Cardiac septum (tissue), 1 donor: ENCODE data around the gene ERC2. TPM values are rescaled to one million over a fixed set of nuclear protein-coding genes. Genes with fewer than 3 reads are reported as not detected.

Experiments used
- DNase-seq: peaks from one replicate; pipeline ENCODE4 v3.0.0-alpha.2; 2020; ENCODE audit warnings: low spot score
- intact Hi-C: fragments of 100-400 bp; cut with DNase I; formaldehyde crosslinking; loops from one replicate; pipeline ENCODE4 v1.14.0; 2022
- total RNA-seq: library from RNA; stranded (reverse); fragmentation: NEBNext Ultra II Directional; extraction: Animal tissue kit (Norgen Biotek cat#: 25700); gene quantifications from one replicate; pipeline ENCODE4 v1.2.1, GENCODE V29; 2021
- donor health status: DM: no; HTN: no; CAD: no.

The ERC2 gene
- total RNA-seq, 1 donor from 2014 or later: 6.2 TPM

DNA sequence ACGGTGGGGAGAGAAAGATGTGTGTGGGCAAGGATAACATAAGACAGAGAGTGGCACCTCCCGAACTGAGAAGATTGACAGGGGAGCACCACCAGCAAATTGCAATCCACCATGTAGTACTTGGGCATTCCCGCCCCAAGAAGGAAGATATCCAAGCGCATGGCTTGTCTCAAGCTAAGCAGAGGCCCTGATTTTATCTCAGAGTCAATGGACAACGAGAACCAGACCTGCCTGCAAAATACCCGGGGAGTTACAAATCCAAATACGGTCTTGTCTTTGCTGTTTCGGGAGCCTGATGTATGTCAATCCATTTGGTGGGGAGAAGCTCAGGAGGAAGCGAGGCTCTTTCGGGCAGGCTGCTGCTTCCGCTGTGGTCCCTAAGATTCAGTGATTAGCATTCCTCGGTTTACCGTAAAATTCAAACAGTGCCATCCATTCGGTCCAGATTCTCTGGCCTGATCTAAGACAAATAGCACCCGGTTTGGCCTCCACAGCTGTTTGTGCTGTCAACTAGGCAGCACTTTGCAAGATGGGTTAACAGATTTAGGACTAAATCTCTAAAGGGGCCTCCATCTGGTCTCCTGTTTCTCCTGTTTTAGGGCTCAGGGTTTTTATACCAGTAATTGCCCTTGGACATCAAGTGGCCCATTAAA lies 883.4 kb downstream of the ERC2 start:
- DNase-seq: no peak
- intact Hi-C loops: no loop called here

GRCh38 chr3:55584030-55584429 lies 884.2 kb downstream of the ERC2 start:
- DNase-seq: no peak
- intact Hi-C loops: no loop called here

- intact Hi-C loops: no loop called here
- DNase-seq: no peak
Measured at GRCh38 chr3:55583475-55583874, 884.8 kb downstream of the ERC2 start.

- no peak for DNase-seq
- intact Hi-C loops: no loop called here
Measured at GRCh38 chr3:55579496-55579895, 888.8 kb downstream of the ERC2 start.

DNA sequence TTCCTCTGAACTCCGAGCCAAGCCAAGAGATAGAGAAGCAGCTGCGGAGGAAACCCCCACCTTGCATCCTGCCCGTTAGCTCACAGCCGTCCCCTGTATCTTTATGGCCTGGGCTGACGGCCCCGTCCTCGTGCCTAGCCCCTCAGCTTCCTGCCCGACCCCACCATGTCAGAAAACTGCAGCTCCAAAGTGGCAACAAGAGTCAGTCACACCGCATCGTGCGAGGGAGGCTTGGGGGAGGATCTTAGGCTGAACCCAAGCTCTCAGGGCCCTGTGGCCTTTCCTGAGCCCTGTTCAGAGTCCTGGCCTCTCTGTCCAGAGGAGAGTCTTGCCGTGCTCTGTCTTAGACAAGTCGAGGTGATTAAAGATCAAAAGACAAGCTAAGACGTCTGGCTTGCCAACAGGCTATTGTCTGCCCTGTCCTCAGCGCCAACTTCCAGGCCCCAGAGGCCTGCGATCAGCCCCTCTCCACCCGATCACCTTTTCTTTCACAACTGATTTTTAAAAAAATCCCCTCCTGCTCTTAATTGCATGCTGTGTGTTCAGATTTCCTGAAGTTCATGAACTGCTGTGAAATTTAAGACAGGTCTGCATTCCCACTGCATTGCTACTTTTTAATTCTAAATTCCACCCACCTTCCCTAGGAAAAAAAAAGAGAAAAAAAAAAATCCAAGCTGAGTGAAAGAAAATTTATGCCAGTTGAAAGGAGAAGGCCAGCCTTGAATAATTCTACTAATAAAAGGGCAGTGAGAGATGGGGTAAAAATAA lies 891.5 kb downstream of the ERC2 start:
- no peak for DNase-seq
- intact Hi-C loops: no loop called here

DNA sequence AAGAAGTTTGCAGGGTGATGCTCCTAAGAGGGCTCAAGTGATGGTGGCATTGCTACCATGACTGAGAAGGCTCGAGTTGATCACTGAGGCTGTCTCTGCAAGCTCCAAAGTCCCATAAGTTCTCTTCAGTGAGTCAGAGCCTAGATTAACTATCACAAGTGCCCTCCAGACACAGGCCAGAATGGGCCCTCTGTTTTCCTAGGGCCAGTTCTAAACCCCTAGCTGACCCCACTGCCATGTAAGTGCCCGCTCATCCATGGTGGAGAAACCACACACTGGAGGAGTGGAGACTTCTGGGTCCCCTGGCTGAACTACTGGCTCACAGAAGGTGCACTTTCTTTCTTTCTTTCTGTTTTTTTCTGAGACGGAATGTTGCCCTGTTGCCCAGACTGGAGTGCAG lies 893.6 kb downstream of the ERC2 start:
- intact Hi-C loops: loop anchor here (5.0 kb wide), 1 partner anchor 87 kb away; the partner anchor contains the start of gene WNT5A
- no peak for DNase-seq

DNA sequence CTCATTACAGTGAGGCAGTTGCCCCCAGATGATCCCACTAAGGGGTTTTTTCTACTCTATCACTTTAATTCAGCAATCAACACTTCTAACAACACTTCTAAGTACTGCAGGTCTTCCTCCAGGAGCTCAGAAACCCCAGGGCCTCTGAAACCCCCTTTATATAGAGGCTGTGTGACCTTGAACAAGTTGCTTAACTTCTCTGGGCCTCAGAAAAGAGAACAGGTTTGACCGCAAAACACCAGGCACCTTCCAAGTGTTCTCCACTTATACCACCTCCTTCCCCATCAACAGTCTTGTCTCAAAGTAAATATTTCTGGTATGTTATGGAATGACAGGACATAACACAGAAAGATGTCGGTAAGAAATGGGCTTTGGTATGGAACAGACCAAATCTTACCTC lies 895.5 kb downstream of the ERC2 start:
- intact Hi-C loops: loop anchor here (5.0 kb wide), 1 partner anchor 86 kb away; the partner anchor contains the start of gene WNT5A
- no peak for DNase-seq

- intact Hi-C loops: loop anchor here (5.0 kb wide), 1 partner anchor 85 kb away; the partner anchor contains the start of gene WNT5A
- DNase-seq: peak; percentile 84
Measured at GRCh38 chr3:55571913-55572312, 896.4 kb downstream of the ERC2 start.

GRCh38 chr3:55571216-55571813 lies 897.0 kb downstream of the ERC2 start:
- intact Hi-C loops: loop anchor here (5.0 kb wide), 1 partner anchor 84 kb away; the partner anchor contains the start of gene WNT5A
- DNase-seq: no peak

- intact Hi-C loops: loop anchor here (5.0 kb wide), 1 partner anchor 83 kb away; the partner anchor contains the start of gene WNT5A
- DNase-seq: no peak
Measured at GRCh38 chr3:55570271-55570711, 898.0 kb downstream of the ERC2 start.

- intact Hi-C loops: loop anchor here (10.0 kb wide), 1 partner anchor 136 kb away; no protein-coding TSS in a partner anchor
- DNase-seq: no peak
Measured at GRCh38 chr3:55569033-55569599, 899.2 kb downstream of the ERC2 start.

GRCh38 chr3:55567615-55568014 lies 900.7 kb downstream of the ERC2 start:
- DNase-seq: no peak
- intact Hi-C loops: loop anchor here (10.0 kb wide), 1 partner anchor 137 kb away; no protein-coding TSS in a partner anchor

DNA sequence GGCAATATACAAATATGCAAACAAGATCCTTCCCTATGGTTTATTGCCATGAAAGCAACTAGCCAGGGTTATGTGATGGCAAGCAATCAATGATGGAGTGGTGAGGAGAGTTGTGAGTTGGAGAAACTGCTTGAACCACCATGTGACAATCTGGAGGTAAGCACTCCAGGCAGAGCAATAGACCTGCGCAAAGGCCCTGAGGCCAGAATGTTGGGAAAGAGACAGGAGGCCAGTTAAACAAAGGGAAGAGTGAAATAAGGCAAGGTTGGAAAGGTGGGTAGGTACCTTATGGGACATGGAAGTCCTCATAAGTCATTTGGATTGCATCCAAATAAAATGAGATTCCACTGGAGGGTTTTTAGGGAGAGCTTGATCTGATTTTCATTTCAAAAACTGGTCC lies 901.1 kb downstream of the ERC2 start:
- no peak for DNase-seq
- intact Hi-C loops: loop anchor here (10.0 kb wide), 1 partner anchor 138 kb away; no protein-coding TSS in a partner anchor

DNA sequence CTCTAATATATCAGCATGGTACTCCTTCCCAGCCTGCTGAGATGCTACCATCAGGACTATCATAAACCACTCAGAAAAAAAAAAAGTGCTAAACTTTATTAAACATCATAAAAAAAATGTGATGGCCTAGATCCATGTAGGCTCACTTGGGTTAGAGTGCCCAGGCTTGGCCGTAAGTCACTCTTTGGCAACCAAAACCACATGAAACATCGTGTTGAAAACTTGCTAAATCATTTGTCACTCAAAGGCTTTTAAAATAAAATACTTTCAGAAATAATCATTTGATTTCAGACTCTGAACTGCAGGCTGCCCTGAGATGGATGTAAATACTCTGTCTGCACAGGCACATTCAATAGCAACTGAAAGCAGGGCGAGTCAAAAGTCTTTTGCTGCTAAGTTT lies 902.7 kb downstream of the ERC2 start:
- intact Hi-C loops: loop anchor here (10.0 kb wide), 1 partner anchor 139 kb away; no protein-coding TSS in a partner anchor
- DNase-seq: no peak

DNA sequence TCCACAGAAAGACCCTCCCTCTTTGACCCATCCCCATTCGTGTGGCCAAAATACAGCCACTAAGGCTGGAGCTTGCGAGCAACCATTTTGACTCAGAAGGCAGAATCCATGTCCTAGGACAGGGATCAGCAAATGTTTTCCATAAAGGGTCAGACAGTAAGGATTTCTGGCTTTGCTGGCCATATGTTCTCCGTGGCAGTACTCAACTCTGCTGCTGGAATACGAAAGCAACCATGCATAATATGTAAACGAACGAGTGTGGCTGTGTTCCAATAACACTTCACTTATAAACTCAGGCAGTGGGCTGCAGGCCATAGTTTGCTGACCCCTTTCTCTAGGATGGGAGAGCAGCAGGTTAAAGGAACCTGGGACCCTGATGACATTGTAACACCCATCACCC lies 903.5 kb downstream of the ERC2 start:
- intact Hi-C loops: loop anchor here (10.0 kb wide), 1 partner anchor 140 kb away; no protein-coding TSS in a partner anchor
- DNase-seq: no peak

GRCh38 chr3:55562700-55563099 lies 905.6 kb downstream of the ERC2 start:
- DNase-seq: no peak
- intact Hi-C loops: loop anchor here (10.0 kb wide), 1 partner anchor 142 kb away; no protein-coding TSS in a partner anchor

GRCh38 chr3:55559500-55560423 lies 908.5 kb downstream of the ERC2 start:
- intact Hi-C loops: loop anchor here (10.0 kb wide), 1 partner anchor 145 kb away; no protein-coding TSS in a partner anchor
- DNase-seq: no peak

- no peak for DNase-seq
- intact Hi-C loops: no loop called here
Measured at GRCh38 chr3:55558316-55558715, 910.0 kb downstream of the ERC2 start.

DNA sequence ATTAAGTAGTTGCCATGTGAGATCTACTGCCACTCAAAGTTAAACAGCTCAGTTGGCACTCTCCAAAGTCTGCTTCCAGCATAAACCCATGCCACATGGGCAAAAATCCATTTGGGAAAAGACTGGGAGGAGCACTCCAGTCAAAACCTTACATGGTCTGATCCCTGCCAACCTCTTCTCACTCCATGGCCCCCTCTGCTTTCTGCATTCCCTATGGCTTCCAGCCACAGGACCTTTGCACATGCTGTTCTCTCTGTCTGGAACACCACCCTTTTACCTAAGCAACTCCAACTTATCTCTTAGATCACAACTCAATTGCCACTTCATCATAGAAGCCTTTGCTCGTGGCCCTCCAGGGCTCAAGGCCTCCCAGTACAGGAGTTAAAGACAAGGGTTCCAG lies 910.7 kb downstream of the ERC2 start:
- intact Hi-C loops: no loop called here
- DNase-seq: no peak
